Mesenteric fat pad (tissue), 1 donor: ENCODE measurements around the gene EMILIN2. TPM values are rescaled to one million over a fixed set of nuclear protein-coding genes. Genes with fewer than 3 reads are reported as not detected.

Source experiments
- DNase-seq: peaks from one replicate; pipeline ENCODE4 v3.0.0-alpha.2; 2020; ENCODE audit warnings: low spot score
- total RNA-seq: library from RNA; stranded (reverse); fragmentation: NEBNext Ultra II Directional; extraction: Animal tissue kit (Norgen Biotek cat#: 25700); gene quantifications from one replicate; pipeline ENCODE4 v1.2.1, GENCODE V29; 2021
- donor health status: DM: yes; HTN: yes; CAD: no.

Gene EMILIN2
- total RNA-seq, 1 donor from 2014 or later, result 37.2 TPM

GRCh38 chr18:2872095-2872494, 25.3 kb downstream of the EMILIN2 start:
- DNase-seq, result no peak

GRCh38 chr18:2874765-2875164, 28.0 kb downstream of the EMILIN2 start:
- no peak for DNase-seq

- no peak for DNase-seq
Observed at GRCh38 chr18:2878656-2879330, 32.0 kb downstream of the EMILIN2 start.

- no peak for DNase-seq
Observed at GRCh38 chr18:2879889-2880288, 33.1 kb downstream of the EMILIN2 start.

GRCh38 chr18:2880473-2880872, 33.7 kb downstream of the EMILIN2 start:
- no peak for DNase-seq

GRCh38 chr18:2881088-2881839, 34.5 kb downstream of the EMILIN2 start:
- no peak for DNase-seq

GRCh38 chr18:2881840-2882195, 35.0 kb downstream of the EMILIN2 start:
- DNase-seq, result no peak

- DNase-seq, result no peak
Observed at GRCh38 chr18:2882201-2882600, 35.4 kb downstream of the EMILIN2 start.

GRCh38 chr18:2883076-2883735, 36.4 kb downstream of the EMILIN2 start:
- no peak for DNase-seq

- no peak for DNase-seq
Observed at GRCh38 chr18:2884706-2885285, 38.0 kb downstream of the EMILIN2 start.

- no peak for DNase-seq
Observed at GRCh38 chr18:2887470-2887869, 40.7 kb downstream of the EMILIN2 start.

GRCh38 chr18:2889761-2890192, 43.0 kb downstream of the EMILIN2 start:
- DNase-seq, result no peak

- no peak for DNase-seq
Observed at GRCh38 chr18:2890606-2891005, 43.8 kb downstream of the EMILIN2 start.

- no peak for DNase-seq
Observed at GRCh38 chr18:2891526-2892431, 45.0 kb downstream of the EMILIN2 start.

- DNase-seq, result no peak
Observed at GRCh38 chr18:2893056-2893455, 46.2 kb downstream of the EMILIN2 start.

GRCh38 chr18:2893676-2894075, 46.9 kb downstream of the EMILIN2 start:
- DNase-seq, result no peak

GRCh38 chr18:2894131-2894840, 47.5 kb downstream of the EMILIN2 start:
- no peak for DNase-seq

GRCh38 chr18:2894841-2895370, 48.1 kb downstream of the EMILIN2 start:
- DNase-seq, result no peak

- DNase-seq, result peak; percentile 77
Observed at GRCh38 chr18:2895391-2895790, 48.6 kb downstream of the EMILIN2 start.

GRCh38 chr18:2896990-2897389, 50.2 kb downstream of the EMILIN2 start:
- no peak for DNase-seq
